Stimulated activated CD8-positive, alpha-beta memory T cell treated with anti-CD3 and anti-CD28 coated beads, Interleukin-15, amount 100 ng/mL, for 1 hour (primary cell): ENCODE measurements around the gene LTA.

Experiments used
- DNase-seq: peaks from one replicate; pipeline ENCODE4 v3.0.0-alpha.2; 2020; ENCODE audit warnings: low read depth

LTA gene

DNA sequence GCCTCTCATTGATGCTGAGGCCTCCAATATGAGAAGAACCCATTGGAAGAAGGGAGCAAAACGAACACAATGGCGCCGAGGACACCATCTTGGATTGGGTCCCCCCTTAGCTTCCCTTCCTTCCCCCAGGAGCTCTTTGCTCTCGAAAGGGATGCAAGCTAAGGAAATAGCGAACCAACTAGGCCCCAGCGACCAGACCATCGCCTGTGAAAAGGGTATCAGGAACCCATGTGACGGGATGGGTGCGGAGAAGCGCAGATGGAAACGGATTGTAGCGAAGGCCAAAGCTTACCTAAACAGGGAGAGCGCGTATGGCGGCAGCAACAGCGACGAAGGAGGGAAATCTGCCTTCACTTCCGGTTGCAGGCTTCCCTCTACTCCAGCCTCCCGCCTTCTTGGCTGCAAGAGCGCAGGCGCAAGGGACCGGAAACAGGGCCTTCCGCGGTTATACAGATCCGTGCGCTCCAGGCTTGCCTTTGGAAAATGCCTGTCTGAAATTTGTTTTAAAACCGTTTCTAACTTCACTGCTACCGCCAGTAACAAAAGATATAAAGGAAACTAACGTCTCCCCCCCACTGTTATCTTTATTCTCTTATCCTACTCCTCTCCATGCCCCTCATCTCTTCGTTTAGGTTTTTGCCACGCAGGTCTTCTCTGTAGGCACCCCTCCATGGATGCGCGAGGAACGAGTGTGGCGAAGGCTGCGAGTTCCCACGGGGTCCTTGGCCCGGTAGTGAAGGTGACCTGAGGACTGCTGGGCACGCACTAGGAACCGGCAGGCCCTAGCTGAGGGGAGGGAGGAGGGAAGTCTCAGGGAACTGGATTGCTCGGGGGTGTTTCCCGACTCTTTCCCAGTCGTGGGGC lies 30.2 kb upstream of the LTA start, which contains the start of gene DDX39B:
TSS of gene DDX39B (minus strand) at position 346 of the 864 bp plus-strand sequence. CDS start 1,471 bp downstream, outside the sequence.
- peak; percentile 86 for DNase-seq

DNA sequence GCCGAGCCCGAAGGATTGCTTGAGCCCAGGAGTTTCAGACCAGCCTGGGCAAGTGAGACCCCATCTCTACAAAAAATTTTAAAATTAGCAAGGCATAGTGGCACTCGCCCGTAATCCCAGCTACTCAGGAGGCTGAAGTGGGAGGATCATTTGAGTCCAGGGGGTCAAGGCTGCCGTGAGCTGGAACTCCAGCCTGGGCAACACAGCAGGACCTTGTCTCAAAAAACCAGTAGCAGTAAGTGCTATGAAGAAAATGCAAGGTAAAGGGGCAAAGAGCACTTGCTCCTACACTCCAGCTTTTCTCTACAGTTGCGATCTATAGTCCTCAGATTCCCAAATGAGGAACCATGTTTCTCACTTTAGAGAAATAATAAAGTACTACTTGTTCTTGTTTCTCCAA lies 28.4 kb upstream of the LTA start:
- no peak for DNase-seq

DNA sequence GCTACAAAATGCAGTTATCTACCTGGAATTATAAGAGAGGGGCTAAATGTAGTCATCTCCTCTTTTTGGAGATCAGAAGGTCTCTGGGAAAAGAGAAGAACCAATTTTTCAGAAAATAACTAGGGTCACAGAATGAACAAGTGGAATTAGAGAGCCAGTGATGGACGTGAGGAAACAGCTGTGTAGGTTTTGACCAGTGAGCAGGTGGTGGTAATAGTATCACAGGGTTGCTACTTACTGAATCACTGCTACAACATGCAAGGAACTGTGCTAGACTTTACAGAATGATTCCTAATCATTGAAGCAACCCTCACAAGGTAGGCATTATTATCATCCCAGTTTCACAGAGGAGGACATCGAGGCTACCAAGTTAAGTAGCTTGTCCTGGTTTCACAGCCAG lies 27.4 kb upstream of the LTA start:
- no peak for DNase-seq

DNA sequence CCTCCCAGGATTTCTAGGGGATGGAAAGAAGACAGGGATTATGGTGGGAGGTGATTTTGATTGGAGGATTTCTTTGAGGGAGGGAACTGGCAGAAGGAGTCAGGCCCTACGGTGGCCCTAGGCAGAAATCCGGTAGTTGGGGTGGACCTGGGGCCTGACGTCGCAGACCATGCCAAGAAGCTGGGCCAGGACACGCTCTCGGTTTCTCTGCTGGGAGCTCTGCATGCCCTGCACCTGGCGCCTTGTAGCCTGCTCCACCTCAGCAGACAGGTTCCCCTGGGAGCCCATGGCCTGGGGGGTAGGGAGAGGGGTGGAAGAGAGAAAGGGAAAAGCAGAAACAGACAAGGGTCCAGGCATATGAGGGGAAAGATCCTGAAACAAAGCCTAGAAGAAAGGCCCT lies 26.8 kb upstream of the LTA start:
- no peak for DNase-seq

DNA sequence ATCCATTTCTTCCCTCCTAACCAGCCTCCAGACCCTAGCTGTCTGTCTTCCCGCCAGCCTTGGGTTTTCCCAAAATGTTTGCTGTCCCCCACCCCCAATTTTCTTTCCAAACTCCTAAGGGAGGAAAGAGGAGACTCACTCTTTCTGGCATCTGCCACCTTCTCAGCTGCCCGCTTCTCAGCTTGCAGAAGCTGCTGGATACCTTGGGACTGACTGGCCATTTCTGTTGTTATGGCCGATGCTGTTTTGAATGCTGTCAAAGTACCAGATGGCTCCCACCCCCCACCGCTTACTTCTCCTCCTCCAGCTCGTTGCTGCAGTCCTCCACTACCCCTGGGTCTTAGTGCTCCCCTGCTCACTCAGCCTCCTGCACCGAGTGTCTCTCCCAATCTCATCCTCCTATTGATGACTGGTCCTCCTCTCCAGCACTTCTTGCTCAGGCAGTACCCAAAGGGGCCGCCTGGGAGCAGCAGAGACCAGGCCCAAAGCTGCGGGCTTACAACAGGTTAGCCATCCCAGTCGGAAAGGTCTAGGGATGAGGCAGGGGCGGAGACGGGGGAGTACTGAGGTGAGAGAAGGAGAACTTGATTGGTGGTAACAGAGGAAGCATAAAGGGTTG lies 25.6 kb upstream of the LTA start, which contains the start of gene ATP6V1G2:
TSS of gene ATP6V1G2 (minus strand) at position 270 of the 619 bp plus-strand sequence. CDS start at position 221, 49 bp downstream.
- peak; percentile 70 for DNase-seq

DNA sequence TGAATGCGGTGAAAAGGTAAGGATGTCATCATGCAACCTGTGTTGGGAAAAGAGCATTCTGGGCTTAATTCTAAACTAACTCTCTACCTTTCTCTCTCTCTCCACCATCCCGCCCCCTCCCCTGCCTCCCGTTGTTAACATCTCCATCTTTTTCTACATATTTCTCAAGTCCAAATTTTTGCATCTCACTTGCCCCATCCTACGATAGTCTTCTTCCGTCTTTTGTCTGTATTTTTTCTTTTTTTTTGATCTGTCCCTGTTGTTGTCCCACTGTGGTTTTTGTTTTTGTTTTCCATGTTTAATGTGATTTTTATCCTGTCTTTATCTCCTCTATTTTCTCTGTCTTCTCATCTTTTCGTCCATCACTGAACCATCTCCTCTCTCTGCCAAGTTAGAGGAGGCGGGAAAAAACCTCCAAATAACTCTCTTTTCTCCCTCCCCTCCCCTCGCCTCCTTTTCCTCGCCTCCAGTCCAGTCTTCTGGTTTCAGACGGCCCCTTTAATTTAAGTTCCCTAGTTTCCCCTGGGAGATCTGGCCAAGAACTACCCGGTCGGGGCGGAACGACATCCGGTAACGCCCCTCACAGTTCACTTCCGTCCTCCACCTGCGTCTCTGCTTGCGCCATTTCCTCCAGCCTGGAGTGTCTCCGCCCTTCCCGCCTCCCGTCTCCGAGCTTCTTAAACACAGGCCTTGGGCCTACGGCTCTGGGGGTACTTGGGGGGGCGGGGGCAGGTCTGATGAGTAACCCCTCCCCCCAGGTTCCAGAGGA lies 24.9 kb upstream of the LTA start, which contains the start of gene NFKBIL1:
TSS of gene NFKBIL1 (plus strand) at position 651 of the 769 bp plus-strand sequence. CDS start at position 738, 87 bp downstream.
- peak; percentile 80 for DNase-seq

DNA sequence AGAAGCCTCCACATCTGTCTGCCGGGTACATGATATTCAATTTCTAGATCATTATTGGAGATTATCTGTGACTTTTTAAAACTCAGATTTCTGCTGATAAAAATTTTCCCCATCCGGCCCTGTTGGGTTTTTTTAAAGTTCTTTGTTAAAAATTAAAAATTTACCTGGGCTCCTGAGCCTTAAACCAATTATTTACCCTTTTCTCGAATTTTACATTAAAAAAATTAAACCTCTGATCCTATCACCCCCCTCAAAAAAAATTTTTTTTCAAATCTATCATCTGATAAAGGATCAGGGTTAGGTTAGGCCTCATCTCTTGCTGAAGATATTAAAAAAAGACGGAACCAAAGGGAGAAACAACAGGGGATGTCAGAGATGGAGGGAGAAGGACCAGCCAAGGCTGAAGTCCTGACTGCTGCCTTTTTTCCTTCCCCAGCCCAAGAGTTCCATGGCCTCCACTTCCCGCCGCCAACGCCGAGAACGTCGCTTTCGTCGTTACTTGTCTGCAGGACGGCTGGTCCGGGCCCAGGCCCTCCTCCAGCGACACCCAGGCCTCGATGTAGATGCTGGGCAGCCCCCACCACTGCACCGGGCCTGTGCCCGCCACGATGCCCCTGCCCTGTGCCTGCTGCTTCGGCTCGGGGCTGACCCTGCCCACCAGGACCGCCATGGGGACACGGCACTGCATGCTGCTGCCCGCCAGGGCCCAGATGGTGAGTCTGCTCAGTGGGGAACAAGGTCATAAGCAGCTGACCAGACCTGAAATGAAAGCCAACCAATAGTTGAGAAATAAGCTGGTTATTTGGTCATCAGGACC lies 24.2 kb upstream of the LTA start:
- no peak for DNase-seq

DNA sequence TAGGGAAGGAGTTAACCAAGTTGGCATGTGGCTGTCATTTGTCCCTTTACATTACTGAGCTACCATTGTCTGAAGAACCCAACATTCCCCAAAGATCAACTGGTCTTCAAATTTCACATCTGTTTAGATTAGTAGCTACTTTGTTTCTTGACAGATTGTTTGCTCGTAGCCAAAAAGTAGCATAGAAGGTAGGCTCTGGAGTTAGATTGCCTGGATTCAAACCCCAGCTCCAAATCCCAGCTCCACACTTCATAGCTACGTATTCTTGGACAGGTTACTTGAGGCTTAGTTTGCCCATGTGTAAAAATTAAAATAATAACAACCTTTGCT lies 23.6 kb upstream of the LTA start:
- no peak for DNase-seq

DNA sequence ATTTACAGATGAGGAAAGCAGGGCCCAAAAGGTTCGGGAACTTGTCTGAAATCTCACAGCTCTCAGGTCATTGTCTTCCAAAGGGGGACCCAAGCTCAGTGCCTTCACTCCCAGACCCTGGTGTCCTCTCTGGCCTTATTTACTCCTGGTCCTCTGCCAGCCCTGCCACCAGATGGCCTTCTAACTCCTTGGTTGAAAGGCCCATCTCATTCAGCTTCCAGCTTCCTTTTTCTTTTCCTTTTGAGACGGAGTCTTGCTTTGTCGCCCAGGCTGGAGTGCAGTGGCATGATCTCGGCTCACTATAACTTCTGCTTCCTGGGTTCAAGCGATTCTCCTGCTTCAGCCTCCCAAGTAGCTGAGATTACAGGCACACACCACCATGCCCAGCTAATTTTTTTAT lies 20.7 kb upstream of the LTA start:
- peak; percentile 47 for DNase-seq

DNA sequence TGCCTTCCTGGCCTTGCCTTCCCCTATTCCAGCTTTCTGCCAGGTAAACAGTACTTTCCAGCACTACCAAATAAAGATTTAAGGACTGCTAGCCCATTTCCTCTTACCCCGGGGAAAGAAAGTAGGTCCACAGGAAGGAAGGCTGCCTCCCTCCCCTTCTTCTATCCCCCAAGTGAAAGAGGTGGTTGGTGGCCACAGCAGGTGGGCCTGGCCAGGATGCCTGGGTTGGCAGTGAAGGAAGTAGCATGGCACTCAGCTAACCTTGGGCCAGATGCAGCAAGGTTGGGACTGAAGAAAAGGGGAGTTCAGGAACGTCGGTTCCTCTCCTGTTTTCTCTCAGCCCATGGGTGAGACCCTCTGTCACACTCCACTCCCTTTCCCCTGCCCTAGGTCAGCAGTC lies 15.8 kb upstream of the LTA start:
- no peak for DNase-seq

DNA sequence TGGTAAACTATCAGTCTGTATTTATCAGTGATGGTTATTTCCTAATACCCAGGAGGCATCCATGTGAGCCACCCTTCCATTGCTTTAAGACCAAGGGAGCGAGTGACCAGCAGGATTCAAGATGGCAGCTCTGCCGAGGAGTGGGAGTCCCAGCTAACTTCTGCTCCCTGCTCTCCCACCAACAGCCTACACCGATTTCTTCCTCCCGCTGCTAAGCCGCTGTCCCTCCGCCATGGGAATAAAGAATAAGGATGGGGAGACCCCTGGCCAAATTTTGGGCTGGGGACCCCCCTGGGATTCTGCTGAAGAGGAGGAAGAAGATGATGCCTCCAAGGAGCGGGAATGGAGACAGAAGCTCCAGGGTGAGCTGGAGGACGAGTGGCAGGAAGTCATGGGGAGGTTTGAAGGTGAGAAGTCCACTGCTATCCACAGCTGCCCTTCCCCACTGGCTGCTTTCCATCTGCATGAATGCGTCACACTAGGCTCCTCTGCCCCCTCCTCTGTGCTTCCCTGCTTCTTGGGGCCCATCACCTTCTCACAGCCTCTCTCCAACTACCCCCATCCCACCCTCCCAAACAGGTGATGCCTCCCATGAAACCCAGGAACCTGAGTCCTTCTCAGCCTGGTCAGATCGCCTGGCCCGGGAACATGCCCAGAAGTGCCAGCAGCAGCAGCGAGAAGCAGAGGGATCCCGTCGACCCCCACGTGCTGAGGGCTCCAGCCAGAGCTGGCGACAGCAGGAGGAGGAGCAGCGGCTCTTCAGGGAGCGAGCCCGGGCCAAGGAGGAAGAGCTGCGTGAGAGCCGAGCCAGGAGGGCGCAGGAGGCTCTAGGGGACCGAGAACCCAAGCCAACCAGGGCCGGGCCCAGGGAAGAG lies 14.4 kb upstream of the LTA start:
- DNase-seq, result no peak

DNA sequence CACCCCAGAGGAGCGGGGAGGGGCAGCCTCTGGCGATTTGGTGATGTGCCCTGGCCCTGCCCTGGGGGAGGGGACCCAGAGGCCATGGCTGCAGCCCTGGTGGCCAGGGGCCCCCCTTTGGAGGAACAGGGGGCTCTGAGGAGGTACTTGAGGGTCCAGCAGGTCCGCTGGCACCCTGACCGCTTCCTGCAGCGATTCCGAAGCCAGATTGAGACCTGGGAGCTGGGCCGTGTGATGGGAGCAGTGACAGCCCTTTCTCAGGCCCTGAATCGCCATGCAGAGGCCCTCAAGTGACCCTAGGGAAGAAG lies 13.8 kb upstream of the LTA start:
- no peak for DNase-seq

DNA sequence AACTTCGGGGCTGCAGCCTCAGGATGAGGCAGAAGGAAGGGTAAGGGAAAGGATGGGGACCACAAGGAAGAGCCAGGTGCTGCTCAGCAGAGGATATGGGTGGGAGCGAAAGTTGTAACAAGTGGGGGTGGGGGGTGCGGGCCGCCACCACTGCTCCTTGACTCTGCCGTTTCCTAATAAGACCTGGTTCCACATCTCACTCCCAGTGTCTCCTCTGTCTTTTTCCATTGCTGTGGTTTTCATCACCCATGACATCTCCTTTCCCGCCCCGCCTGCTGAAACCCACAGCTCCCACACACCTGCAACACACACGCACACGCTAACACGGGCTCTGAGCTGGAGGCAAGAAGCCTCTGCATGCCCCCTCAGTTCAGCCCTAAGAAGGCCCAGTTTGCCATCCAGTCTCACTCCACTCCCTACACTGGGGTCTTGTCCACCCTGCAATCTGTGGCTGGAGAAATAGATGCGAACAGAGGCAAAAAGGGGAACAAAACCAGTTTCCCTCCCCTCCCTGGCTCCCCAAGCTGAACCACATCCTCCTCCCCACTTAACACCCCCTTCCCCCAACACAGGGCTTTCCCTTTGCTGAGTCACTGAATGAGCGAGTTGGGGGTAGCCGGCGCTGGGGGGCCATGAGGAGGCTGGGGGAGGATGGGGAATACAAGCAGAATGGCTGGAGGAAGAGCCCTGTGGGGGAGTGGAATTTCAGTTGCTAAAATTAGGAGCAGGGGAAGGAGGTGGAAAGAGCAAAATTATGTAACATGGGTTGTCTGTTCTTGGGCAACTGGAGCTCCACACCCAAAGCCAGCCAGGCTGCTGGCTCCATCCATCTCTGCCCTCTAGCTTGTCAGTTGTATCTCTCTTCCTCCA lies 13.2 kb upstream of the LTA start:
- no peak for DNase-seq

DNA sequence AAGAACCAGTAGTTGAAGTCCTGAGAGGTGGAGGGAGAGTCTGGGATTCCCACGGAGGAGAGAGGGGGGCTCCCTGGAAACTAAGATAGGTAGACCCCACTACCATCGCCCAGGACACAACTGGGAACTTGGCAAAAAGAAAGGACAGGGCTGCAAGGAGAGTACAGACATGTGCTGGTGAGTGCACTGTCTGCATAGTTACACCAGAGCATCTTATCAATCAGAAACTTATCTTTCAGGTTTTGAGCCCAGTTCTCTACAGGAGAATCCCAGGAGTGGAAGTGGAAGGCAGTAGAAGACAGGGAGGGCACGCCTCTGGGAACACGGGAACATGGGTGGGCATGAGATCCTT lies 12.5 kb upstream of the LTA start:
- DNase-seq, result no peak

DNA sequence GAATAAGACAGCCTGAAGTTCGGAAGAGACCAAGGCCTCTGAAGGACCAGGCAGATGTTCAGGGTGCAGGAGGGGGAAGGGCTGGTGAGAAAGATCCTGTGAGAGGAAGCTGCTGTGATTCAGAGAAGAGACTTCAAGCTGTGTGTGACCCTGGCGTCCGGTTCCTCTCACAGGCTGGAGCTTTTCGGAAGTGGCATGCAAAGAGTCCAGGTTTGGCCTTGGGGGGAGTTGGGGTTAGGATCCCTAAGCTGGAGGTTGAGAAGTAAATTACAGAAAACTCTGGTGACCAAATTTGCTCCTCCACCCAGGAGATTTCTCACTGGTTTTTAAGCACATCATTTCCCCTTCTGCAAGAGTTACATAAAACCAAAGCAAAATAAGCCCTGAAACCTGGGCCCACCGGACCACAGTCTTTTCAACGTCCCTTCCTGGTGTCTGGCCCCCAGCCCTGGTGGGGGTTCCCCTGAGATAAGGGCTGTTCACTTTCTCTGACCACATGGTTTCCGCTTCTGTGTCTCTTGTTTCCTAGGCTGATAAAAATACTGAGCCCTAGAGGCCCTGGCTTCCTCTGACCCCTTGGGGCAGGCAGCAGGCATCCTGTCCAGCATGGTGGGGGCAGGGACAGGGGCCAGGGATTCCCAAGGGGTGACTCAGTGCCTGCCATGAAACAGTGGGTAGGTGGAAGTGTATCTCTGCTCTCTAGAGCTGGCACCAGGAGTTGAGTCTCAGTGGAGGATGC lies 12.0 kb upstream of the LTA start:
- no peak for DNase-seq

DNA sequence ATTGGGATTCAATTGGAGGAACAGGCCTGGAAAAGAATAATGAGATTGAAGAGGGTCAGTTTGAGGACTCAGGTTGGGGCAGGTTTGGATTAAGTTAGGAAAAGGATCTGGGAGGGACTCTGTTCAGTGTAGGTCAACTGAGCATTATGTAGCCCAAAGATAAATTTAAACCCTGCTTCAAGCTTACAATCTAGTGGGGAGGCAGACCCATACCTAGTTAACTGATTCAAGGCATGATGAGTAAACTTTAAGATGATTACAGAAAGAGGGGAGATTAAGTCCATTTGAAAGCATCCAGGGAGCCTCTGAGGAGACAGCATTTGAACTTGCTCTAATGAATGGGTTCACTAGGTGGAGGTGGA lies 11.4 kb upstream of the LTA start:
- no peak for DNase-seq

DNA sequence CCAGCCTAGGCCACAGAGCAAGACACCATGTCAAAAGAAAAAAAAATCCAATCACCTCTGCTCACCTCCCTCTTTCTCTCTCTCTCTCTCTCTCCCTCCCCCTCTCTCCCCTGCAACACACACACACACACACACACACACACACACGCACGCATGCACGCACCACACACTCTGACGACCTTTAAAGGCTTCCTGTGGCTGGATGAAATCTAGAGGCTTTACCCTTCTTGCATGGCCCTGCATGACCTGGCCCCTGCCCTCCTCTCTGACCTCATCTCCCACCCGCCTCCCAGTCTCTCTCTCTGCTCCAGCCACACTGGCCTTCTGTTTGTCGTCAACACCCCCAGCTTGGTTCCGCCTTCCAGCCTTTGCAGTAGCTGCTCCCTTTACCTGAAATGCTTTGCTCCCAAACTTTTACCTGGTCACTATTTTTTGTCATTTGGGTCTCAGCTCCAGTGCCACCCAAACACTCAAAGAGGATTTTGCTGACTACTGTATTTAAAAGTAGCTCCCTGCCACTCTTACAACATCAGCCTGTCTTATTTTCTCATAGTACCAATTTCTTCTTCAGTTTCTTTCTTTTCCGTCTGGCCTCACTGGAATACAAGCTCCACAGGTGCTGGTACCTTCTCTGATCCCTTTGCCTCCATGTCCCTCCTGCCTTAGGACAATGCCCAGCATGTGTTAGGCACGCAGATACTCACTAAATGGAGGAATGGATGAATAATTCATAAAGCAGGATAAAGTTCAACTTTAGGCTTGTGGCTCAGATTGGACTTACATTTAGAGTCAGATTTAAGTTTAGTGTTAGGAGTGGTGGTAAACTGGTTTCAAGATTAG lies 4.3 kb upstream of the LTA start:
- DNase-seq, result no peak

DNA sequence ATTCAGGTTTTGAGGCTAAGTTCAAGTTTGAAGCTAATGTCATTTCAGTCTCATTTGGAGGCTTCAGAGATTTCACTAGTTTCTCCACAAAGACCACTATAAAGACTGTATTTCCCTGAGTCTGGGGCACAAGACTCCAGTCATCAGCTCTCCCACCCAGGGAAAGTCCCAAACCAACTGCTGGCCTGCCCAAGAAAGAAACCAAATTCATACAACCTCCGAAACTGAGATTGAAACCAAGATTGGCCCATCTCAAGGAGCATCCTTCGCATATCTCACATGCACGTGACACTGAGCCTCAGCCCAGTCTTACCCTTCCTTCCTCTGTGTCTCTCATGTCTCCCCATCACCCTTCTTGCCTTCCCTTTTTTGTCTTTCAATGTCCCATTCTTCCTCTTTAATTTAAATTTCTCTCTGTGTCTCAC lies 3.5 kb upstream of the LTA start:
- DNase-seq, result no peak
